H1 (cell line): ENCODE results near the gene LPP.

Experiments
- CHD1 ChIP-seq: IDR thresholded peaks from 2 replicates; pipeline ENCODE4 v1.6.1; 2012; ENCODE audit warnings: low read depth, low read length, improper control_type of control experiment
- CTCF ChIP-seq, 3 experiments: IDR thresholded peaks; 1 replicate in 2 of 3; 2 replicates in 1 of 3; pipeline versions ENCODE4 v1.5.1 to v1.6.1; 2011; ENCODE audit warnings: low read length in 3 of 3, mild to moderate bottlenecking in 3 of 3, inconsistent platforms in 2 of 3, low read depth in 1 of 3, moderate library complexity in 1 of 3; ENCODE audit not compliant: insufficient read depth in 1 of 3; ENCODE audit errors: control extremely low read depth in 1 of 3
- GTF2F1 ChIP-seq: IDR thresholded peaks from 2 replicates; pipeline ENCODE4 v1.6.1; 2012; ENCODE audit warnings: low read depth, low read length, improper control_type of control experiment, borderline replicate concordance
- HDAC2 ChIP-seq, 2 experiments: fragments of 300-600 bp in 1 of 2; sonication (generic) in 1 of 2; IDR thresholded peaks; 2 replicates each; pipeline ENCODE4 v1.6.1; 2011 to 2012; ENCODE audit warnings: low read depth in 2 of 2, low read length in 2 of 2, mild to moderate bottlenecking in 2 of 2, moderate library complexity in 2 of 2, borderline replicate concordance in 1 of 2, inconsistent platforms in 1 of 2
- JUN ChIP-seq: IDR thresholded peaks from 2 replicates; pipeline ENCODE4 v1.6.1; 2011; ENCODE audit warnings: low read depth, mild to moderate bottlenecking, improper control_type of control experiment, low read length
- KDM1A ChIP-seq: fragments of 200-600, 300-600 bp; sonication (generic); IDR thresholded peaks from 2 replicates; pipeline ENCODE4 v1.7.1; 2016; ENCODE audit warnings: mild to moderate bottlenecking, low read length, borderline replicate concordance
- MAX ChIP-seq: IDR thresholded peaks from 2 replicates; pipeline ENCODE4 v1.6.1; 2012; ENCODE audit warnings: inconsistent platforms
- POLR2A ChIP-seq, 2 experiments: IDR thresholded peaks; 1 replicate in 1 of 2; 2 replicates in 1 of 2; pipeline ENCODE4 v1.6.1; 2011; ENCODE audit warnings: low read depth in 2 of 2, low read length in 2 of 2, mild to moderate bottlenecking in 2 of 2; ENCODE audit errors: control extremely low read depth in 1 of 2
- RAD21 ChIP-seq, 2 experiments: IDR thresholded peaks in 1 of 2; conservative IDR thresholded peaks in 1 of 2; 2 replicates each; pipeline ENCODE4 v1.6.1; 2011; ENCODE audit warnings: low read depth in 2 of 2, low read length in 2 of 2, improper control_type of control experiment in 1 of 2, inconsistent platforms in 1 of 2, mild to moderate bottlenecking in 1 of 2, moderate library complexity in 1 of 2
- SP1 ChIP-seq: IDR thresholded peaks from 2 replicates; pipeline ENCODE4 v1.6.1; 2011; ENCODE audit warnings: low read depth, low read length
- SRF ChIP-seq: IDR thresholded peaks from 2 replicates; pipeline ENCODE4 v1.6.1; 2011; ENCODE audit warnings: mild to moderate bottlenecking, low read depth, low read length, moderate library complexity
- YY1 ChIP-seq: IDR thresholded peaks from 2 replicates; pipeline ENCODE4 v1.6.1; 2011; ENCODE audit warnings: low read depth, mild to moderate bottlenecking, low read length
- ZNF274 ChIP-seq: IDR thresholded peaks from 2 replicates; pipeline ENCODE4 v1.7.0; 2012; ENCODE audit warnings: low read length, borderline replicate concordance; ENCODE audit errors: extremely low read depth

GRCh38 chr3:188802645-188803044, 648.7 kb downstream of the LPP start:
- no peak for TF ChIP-seq CTCF (IDR thresholded peaks at IDR 0.05; ENCODE audit: control extremely low read depth in 1 of 3, insufficient read depth in 1 of 3, low read depth in 1 of 3, low read length in 3 of 3)
- no peak for TF ChIP-seq GTF2F1
- TF ChIP-seq SP1 = no peak
- no peak for TF ChIP-seq POLR2A (IDR thresholded peaks at IDR 0.05; ENCODE audit: control extremely low read depth in 1 of 2, low read depth in 2 of 2, low read length in 2 of 2)
- TF ChIP-seq MAX = no peak
- no peak for TF ChIP-seq JUN
- no peak for TF ChIP-seq RAD21 (IDR thresholded peaks at IDR 0.05 in 1 of 2, conservative IDR thresholded peaks at IDR 0.05 in 1 of 2; ENCODE audit: low read depth in 2 of 2, low read length in 2 of 2)
- no peak for TF ChIP-seq SRF
- TF ChIP-seq CHD1 = no peak
- no peak for TF ChIP-seq ZNF274
- TF ChIP-seq KDM1A = no peak
- TF ChIP-seq HDAC2 (IDR thresholded peaks at IDR 0.05; ENCODE audit: borderline replicate concordance in 1 of 2, low read depth in 2 of 2, low read length in 2 of 2) = no peak
- no peak for TF ChIP-seq YY1
